HG02588 (cell line): ENCODE measurements around the gene UTP11.

Source experiments
- ATAC-seq: cut with Tn5 transposase; IDR thresholded peaks from one replicate; pipeline ENCODE4 v1.9.1; 2021; ENCODE audit warnings: mild to moderate bottlenecking, moderate library complexity; ENCODE audit not compliant: unreplicated experiment

Gene UTP11

GRCh38 chr1:38003261-38004250 is 9.0 kb upstream of the UTP11 start:
- ATAC-seq = no peak

- ATAC-seq = no peak
Observed at GRCh38 chr1:38004284-38005108, 8.0 kb upstream of the UTP11 start.

GRCh38 chr1:38005195-38006007 is 7.1 kb upstream of the UTP11 start, which contains the start of gene FHL3:
Gene FHL3 (minus strand): TSS chr1:38005514. CDS start chr1:37999412, 6,102 bp downstream.
- ATAC-seq = no peak

- ATAC-seq = no peak
Observed at GRCh38 chr1:38006008-38006828, 6.3 kb upstream of the UTP11 start.

- no peak for ATAC-seq
Observed at GRCh38 chr1:38009088-38009840, 3.3 kb upstream of the UTP11 start.

GRCh38 chr1:38009841-38010180 is 2.7 kb upstream of the UTP11 start:
- ATAC-seq = no peak

- ATAC-seq = no peak
Observed at GRCh38 chr1:38013227-38013622, 691 bp downstream of the UTP11 start.

- ATAC-seq = no peak
Observed at GRCh38 chr1:38014171-38014570, 1.6 kb downstream of the UTP11 start.

GRCh38 chr1:38014724-38015424 is 2.3 kb downstream of the UTP11 start:
- no peak for ATAC-seq

GRCh38 chr1:38015978-38016725 is 3.6 kb downstream of the UTP11 start:
- ATAC-seq = no peak

- no peak for ATAC-seq
Observed at GRCh38 chr1:38018864-38019343, 6.4 kb downstream of the UTP11 start.

- ATAC-seq = no peak
Observed at GRCh38 chr1:38020396-38020795, 7.9 kb downstream of the UTP11 start.

- ATAC-seq = no peak
Observed at GRCh38 chr1:38021969-38022368, 9.4 kb downstream of the UTP11 start.

- ATAC-seq = no peak
Observed at GRCh38 chr1:38022810-38023209, 10.3 kb downstream of the UTP11 start.

- ATAC-seq = no peak
Observed at GRCh38 chr1:38025233-38025632, 12.7 kb downstream of the UTP11 start.

- no peak for ATAC-seq
Observed at GRCh38 chr1:38025664-38026063, 13.1 kb downstream of the UTP11 start.

GRCh38 chr1:38026592-38027200 is 14.2 kb downstream of the UTP11 start:
- ATAC-seq = no peak
